ENCODE data around the gene IRF2BP1.

IRF2BP1 gene

DNA sequence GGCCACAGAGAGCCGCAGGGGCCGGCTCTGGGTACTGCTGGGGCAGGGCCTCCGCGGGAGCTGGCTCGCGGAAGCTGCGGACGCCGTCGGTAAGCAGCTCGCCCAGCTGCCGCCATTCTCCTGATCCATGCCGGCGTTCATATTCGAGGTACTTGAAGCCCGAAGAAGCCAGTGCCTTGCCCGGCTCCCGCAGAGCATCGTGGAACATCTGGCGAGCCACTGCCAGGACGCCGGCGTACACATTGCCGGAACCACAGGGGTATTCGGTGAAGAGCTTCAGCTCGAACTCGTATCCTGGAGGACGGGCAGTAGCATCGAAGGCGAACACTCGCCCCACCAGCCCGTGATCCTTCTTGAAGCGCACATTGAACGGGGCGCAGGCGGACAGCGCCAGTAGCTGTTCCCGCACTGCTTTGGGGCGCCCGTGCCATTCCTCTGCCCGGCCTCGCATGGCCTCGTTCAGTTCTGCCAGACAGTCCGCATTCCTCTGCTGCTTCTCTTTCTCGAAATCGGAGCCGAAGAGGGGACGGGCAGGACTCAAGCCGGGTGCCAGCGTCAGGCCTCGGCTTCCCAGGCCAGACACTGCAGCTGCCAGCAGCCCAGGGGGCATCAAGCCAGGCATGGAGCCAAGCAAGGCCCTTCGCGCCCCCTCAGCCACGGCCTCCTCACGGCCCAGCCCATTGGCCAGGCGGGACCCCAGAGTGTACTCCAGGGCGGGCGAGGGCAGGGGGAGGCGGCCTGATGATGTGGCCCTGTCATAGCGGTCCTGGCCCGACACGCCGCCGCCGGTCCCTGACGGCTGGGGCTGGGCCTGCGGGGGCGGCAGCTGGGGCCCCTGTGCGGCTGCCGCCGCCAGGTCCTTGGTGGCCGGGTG is 1.0 kb downstream of the IRF2BP1 start:
- H3K79me1 ChIP-seq (ENCODE audit: low read length): peaks cover 2% of the 10 kb centered on the region
- no peak overlapping the region for H2BK5ac ChIP-seq (ENCODE audit: low read length)
- peak overlapping the region; percentile 27 for H3K4me2 ChIP-seq (ENCODE audit: low read length)
- peak overlapping the region; percentile 70 for H3K27ac ChIP-seq (ENCODE audit: low read depth, low read length)
- H2BK15ac ChIP-seq (replicated peaks; ENCODE audit: low read depth): no peak overlapping the region
- WGBS (ENCODE audit: extremely low coverage, insufficient coverage, low lambda C conversion rate): no CpG with 5 or more reads among the region's 72 CpGs
- peaks cover 5% of the 10 kb centered on the region for H3K79me2 ChIP-seq (ENCODE audit: control insufficient read depth, insufficient read depth, low read length)
- H3K27me3 ChIP-seq (ENCODE audit: insufficient read depth, low read length, poor library complexity): no peaks in the 10 kb centered on the region
- H4K5ac ChIP-seq (ENCODE audit: low read length): no peak overlapping the region
- peak overlapping the region; percentile 41 for H3K4me3 ChIP-seq (ENCODE audit: low read length)
- no peak overlapping the region for H2BK120ac ChIP-seq (ENCODE audit: low read depth, low read length)
- H3K9ac ChIP-seq (ENCODE audit: low read length): peak overlapping the region; percentile 78
- no peak overlapping the region for H2AK5ac ChIP-seq (ENCODE audit: low read length)
- H3K23ac ChIP-seq (ENCODE audit: low read length): peak overlapping the region; percentile 20
- peak overlapping the region; percentile 68 for H3K18ac ChIP-seq (ENCODE audit: low read length)
- H3K4me1 ChIP-seq (ENCODE audit: control insufficient read depth, low read depth, low read length): peaks cover 13% of the 10 kb centered on the region
- H3K4ac ChIP-seq (ENCODE audit: low read depth, low read length): peak overlapping the region; percentile 25
- DNase-seq: peak; percentile 44
- peak overlapping the region; percentile 87 for H3K56ac ChIP-seq (ENCODE audit: low read length)
- H4K8ac ChIP-seq (ENCODE audit: low read depth, low read length): no peak overlapping the region
- no peaks in the 10 kb centered on the region for H3K36me3 ChIP-seq (ENCODE audit: control insufficient read depth, insufficient read depth, low read length)

- Histone ChIP-seq H3K36me3 (ENCODE audit: control insufficient read depth, insufficient read depth, low read length) (no peaks in the 10 kb centered on the region), H3K23ac (ENCODE audit: low read length) (no peak overlapping the region), H3K9ac (ENCODE audit: low read length) (peak overlapping the region; percentile 53), H3K18ac (ENCODE audit: low read length) (no peak overlapping the region), H2AK5ac (ENCODE audit: low read length) (no peak overlapping the region), H3K4me2 (ENCODE audit: low read length) (no peak overlapping the region), H4K8ac (ENCODE audit: low read depth, low read length) (no peak overlapping the region), H3K79me1 (ENCODE audit: low read length) (peaks cover 2% of the 10 kb centered on the region), H2BK5ac (ENCODE audit: low read length) (no peak overlapping the region), H3K4me3 (ENCODE audit: low read length) (no peak overlapping the region), H2BK120ac (ENCODE audit: low read depth, low read length) (no peak overlapping the region), H3K4me1 (ENCODE audit: control insufficient read depth, low read depth, low read length) (peaks cover 13% of the 10 kb centered on the region), H3K4ac (ENCODE audit: low read depth, low read length) (no peak overlapping the region), H3K27ac (ENCODE audit: low read depth, low read length) (no peak overlapping the region), H3K79me2 (ENCODE audit: control insufficient read depth, insufficient read depth, low read length) (peaks cover 5% of the 10 kb centered on the region), H3K56ac (ENCODE audit: low read length) (peak overlapping the region; percentile 39), H3K27me3 (ENCODE audit: insufficient read depth, low read length, poor library complexity) (no peaks in the 10 kb centered on the region), H4K5ac (ENCODE audit: low read length) (no peak overlapping the region), H2BK15ac (replicated peaks; ENCODE audit: low read depth) (no peak overlapping the region)
- WGBS (ENCODE audit: extremely low coverage, insufficient coverage, low lambda C conversion rate): no CpG with 5 or more reads among the region's 57 CpGs
- no peak for DNase-seq
These were observed 1.9 kb downstream of the IRF2BP1 start for GRCh38 chr19:45883881-45884681.

GRCh38 chr19:45883586-45883880 is 2.4 kb downstream of the IRF2BP1 start:
- Histone ChIP-seq H3K79me2 (ENCODE audit: control insufficient read depth, insufficient read depth, low read length) (peaks cover 5% of the 10 kb centered on the region), H3K27ac (ENCODE audit: low read depth, low read length) (no peak overlapping the region), H3K4ac (ENCODE audit: low read depth, low read length) (no peak overlapping the region), H3K36me3 (ENCODE audit: control insufficient read depth, insufficient read depth, low read length) (no peaks in the 10 kb centered on the region), H3K4me3 (ENCODE audit: low read length) (no peak overlapping the region), H2BK5ac (ENCODE audit: low read length) (no peak overlapping the region), H3K4me1 (ENCODE audit: control insufficient read depth, low read depth, low read length) (peaks cover 13% of the 10 kb centered on the region), H2BK15ac (replicated peaks; ENCODE audit: low read depth) (no peak overlapping the region), H4K8ac (ENCODE audit: low read depth, low read length) (no peak overlapping the region), H3K4me2 (ENCODE audit: low read length) (no peak overlapping the region), H3K18ac (ENCODE audit: low read length) (no peak overlapping the region), H3K56ac (ENCODE audit: low read length) (peak overlapping the region; percentile 39), H3K79me1 (ENCODE audit: low read length) (peaks cover 2% of the 10 kb centered on the region), H2AK5ac (ENCODE audit: low read length) (no peak overlapping the region), H3K27me3 (ENCODE audit: insufficient read depth, low read length, poor library complexity) (no peaks in the 10 kb centered on the region), H3K23ac (ENCODE audit: low read length) (no peak overlapping the region), H2BK120ac (ENCODE audit: low read depth, low read length) (no peak overlapping the region), H4K5ac (ENCODE audit: low read length) (no peak overlapping the region), H3K9ac (ENCODE audit: low read length) (peak overlapping the region; percentile 53)
- no peak for DNase-seq
- WGBS (ENCODE audit: extremely low coverage, insufficient coverage, low lambda C conversion rate): no CpG with 5 or more reads among the region's 5 CpGs

GRCh38 chr19:45882652-45883585 is 3.0 kb downstream of the IRF2BP1 start:
- Histone ChIP-seq H3K27me3 (ENCODE audit: insufficient read depth, low read length, poor library complexity) (no peaks in the 10 kb centered on the region), H3K56ac (ENCODE audit: low read length) (peak overlapping the region; percentile 82), H3K23ac (ENCODE audit: low read length) (no peak overlapping the region), H2BK5ac (ENCODE audit: low read length) (peak overlapping the region; percentile 14), H2BK15ac (replicated peaks; ENCODE audit: low read depth) (no peak overlapping the region), H3K36me3 (ENCODE audit: control insufficient read depth, insufficient read depth, low read length) (no peaks in the 10 kb centered on the region), H3K4me3 (ENCODE audit: low read length) (peak overlapping the region; percentile 16), H3K9ac (ENCODE audit: low read length) (peak overlapping the region; percentile 72), H2AK5ac (ENCODE audit: low read length) (peak overlapping the region; percentile 4), H3K4ac (ENCODE audit: low read depth, low read length) (peak overlapping the region; percentile 91), H2BK120ac (ENCODE audit: low read depth, low read length) (peak overlapping the region; percentile 88), H4K5ac (ENCODE audit: low read length) (no peak overlapping the region), H3K4me1 (ENCODE audit: control insufficient read depth, low read depth, low read length) (peaks cover 13% of the 10 kb centered on the region), H3K4me2 (ENCODE audit: low read length) (peak overlapping the region; percentile 73), H3K27ac (ENCODE audit: low read depth, low read length) (peak overlapping the region; percentile 81), H3K79me2 (ENCODE audit: control insufficient read depth, insufficient read depth, low read length) (peaks cover 5% of the 10 kb centered on the region), H4K8ac (ENCODE audit: low read depth, low read length) (peak overlapping the region; percentile 69), H3K79me1 (ENCODE audit: low read length) (peaks cover 2% of the 10 kb centered on the region), H3K18ac (ENCODE audit: low read length) (peak overlapping the region; percentile 78)
- whole genome bisulfite sequencing (ENCODE audit: extremely low coverage, insufficient coverage, low lambda C conversion rate): no CpG with 5 or more reads among the region's 47 CpGs
- peak; percentile 95 for DNase-seq

DNA sequence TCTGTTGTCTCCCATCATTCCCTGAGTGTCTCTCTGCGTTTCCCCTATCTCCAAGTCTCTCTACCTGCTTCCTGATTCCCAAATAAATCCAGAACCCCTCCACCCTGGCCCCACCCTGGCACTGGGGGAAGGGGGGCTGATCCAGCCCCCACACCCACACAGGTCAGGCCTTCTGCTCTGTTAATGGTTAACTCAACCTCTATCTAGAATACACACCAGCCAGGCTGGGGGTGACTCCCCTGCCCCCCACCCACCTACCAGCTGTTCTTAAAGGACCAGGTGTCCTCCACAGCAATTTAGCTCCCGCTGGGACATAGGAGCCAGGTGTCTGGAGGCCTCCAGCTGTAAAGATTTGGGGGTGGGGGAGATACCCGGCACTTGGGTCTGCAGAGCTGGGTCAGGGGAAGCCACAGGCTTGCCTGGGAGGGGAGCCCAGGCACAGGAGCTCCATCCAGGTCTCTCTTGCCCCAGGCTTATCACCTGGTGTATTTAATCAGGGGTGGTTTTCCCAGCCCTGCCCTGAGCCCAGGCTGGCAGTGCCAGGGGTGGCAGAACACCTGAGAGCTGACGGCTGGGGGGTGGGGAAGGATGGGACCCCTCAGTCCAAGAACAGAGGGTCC is 3.9 kb downstream of the IRF2BP1 start:
- Histone ChIP-seq H3K27ac (ENCODE audit: low read depth, low read length) (peak overlapping the region; percentile 81), H3K18ac (ENCODE audit: low read length) (peak overlapping the region; percentile 78), H2BK120ac (ENCODE audit: low read depth, low read length) (peak overlapping the region; percentile 88), H4K5ac (ENCODE audit: low read length) (no peak overlapping the region), H3K36me3 (ENCODE audit: control insufficient read depth, insufficient read depth, low read length) (no peaks in the 10 kb centered on the region), H3K79me2 (ENCODE audit: control insufficient read depth, insufficient read depth, low read length) (peaks cover 5% of the 10 kb centered on the region), H3K27me3 (ENCODE audit: insufficient read depth, low read length, poor library complexity) (no peaks in the 10 kb centered on the region), H3K23ac (ENCODE audit: low read length) (no peak overlapping the region), H2BK5ac (ENCODE audit: low read length) (peak overlapping the region; percentile 92), H2BK15ac (replicated peaks; ENCODE audit: low read depth) (no peak overlapping the region), H3K4ac (ENCODE audit: low read depth, low read length) (peak overlapping the region; percentile 91), H3K4me2 (ENCODE audit: low read length) (peak overlapping the region; percentile 73), H2AK5ac (ENCODE audit: low read length) (peak overlapping the region; percentile 4), H3K79me1 (ENCODE audit: low read length) (peaks cover 2% of the 10 kb centered on the region), H3K4me3 (ENCODE audit: low read length) (no peak overlapping the region), H3K4me1 (ENCODE audit: control insufficient read depth, low read depth, low read length) (peaks cover 13% of the 10 kb centered on the region), H3K56ac (ENCODE audit: low read length) (peak overlapping the region; percentile 82), H4K8ac (ENCODE audit: low read depth, low read length) (peak overlapping the region; percentile 69), H3K9ac (ENCODE audit: low read length) (peak overlapping the region; percentile 72)
- WGBS (ENCODE audit: extremely low coverage, insufficient coverage, low lambda C conversion rate): no CpG with 5 or more reads among the region's 4 CpGs
- peak; percentile 84 for DNase-seq

Data from mesendoderm (in vitro differentiated cells).